Hematopoietic multipotent progenitor cell treated with erythropoietin and hydrocortisone succinate and interleukin-3 and kit ligand, for 15 days (in vitro differentiated cells): Measurements from ENCODE around the gene UBE2E2.

Experiments
- DNase-seq: peaks from one replicate; pipeline ENCODE4 v3.0.0-alpha.2; 2015; ENCODE audit warnings: low spot score

The UBE2E2 gene

DNA sequence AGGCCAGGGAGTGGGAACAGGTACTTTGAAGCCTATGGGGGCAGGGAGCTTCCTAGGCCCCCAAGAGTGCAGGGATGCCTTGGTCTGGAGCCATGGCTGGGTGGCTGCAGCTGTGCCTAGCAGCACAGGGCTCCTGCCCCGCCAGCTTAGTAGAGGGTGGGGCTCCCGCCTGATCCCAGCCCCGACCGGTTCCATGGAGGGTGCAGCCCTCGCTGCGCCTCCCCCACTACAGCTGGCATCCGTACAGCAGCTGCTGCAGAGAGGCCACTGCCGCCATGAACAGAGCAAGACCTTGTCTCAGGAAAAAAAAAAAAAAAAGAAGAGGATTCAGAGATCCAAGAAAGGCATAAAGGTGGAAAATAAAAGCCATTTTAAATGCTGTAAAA lies 277.2 kb downstream of the UBE2E2 start:
- DNase-seq = no peak

GRCh38 chr3:23481011-23481615 lies 278.0 kb downstream of the UBE2E2 start:
- DNase-seq = no peak

DNA sequence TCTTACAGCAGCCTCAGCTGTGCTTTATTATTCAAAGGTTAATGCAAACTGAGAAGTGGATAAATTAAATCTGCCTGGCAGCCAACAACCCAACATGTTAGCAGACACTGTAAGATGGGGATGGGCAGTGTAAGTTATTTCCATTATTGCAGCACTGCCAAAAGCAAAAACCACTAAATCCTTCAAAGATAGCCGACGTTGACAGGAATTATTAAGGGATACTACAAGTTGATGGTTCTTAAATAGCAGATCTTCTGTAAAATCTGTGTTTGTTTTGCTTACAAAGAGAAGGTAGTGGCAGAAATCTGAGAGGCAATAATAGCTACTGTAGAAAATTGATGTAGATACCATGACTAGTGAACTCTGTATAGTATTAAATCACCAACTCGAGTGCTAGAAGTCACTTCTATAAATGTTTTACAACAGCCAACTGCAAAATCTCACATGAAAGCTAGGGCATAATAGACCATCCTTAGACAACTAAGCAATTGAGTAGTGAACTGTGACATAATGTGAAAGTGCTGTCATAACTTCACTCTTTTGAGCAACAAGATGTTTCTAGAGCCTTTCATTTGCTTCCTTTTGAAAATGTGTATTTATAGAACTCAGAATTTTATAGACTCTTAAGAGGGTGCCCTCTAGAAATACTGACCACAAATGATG lies 278.6 kb downstream of the UBE2E2 start:
- no peak for DNase-seq

DNA sequence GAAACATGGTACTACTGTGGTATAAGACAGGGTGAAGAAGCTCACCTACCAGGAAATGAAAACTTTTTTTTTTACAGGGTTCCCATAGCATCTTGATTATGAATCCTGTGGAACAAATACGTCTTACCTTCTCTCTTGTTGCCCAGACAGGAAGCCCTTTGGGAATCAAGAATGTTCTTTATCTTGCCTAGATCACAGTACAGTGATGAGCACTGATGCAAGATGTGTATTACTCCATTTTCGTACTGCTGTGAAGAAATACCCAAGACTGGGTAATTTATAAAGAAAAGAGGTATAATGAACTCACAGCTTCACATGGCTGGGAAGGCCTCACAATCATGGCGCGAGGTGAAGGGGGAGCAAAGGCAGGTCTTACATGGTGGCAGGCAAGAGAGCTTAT lies 281.3 kb downstream of the UBE2E2 start:
- DNase-seq = no peak

DNA sequence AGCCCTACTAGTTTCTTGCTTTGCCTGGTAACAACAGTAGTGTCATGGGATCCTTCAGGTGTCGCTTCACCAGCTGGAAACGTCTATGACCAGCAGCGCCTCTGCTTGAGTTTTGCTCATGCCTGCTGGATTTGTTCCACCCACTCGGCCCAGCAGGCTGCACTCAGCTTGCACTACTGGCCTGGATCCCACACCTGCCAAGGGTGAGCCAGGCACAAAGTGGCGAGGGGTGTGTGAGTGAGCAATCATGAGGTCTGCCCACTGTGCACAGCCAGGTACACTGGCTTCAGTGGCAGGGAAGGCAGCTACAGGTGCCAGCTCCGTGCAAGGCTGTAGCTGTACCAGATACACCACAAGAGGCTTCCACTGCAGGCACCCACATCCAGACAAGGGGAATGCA lies 282.8 kb downstream of the UBE2E2 start:
- DNase-seq = no peak

DNA sequence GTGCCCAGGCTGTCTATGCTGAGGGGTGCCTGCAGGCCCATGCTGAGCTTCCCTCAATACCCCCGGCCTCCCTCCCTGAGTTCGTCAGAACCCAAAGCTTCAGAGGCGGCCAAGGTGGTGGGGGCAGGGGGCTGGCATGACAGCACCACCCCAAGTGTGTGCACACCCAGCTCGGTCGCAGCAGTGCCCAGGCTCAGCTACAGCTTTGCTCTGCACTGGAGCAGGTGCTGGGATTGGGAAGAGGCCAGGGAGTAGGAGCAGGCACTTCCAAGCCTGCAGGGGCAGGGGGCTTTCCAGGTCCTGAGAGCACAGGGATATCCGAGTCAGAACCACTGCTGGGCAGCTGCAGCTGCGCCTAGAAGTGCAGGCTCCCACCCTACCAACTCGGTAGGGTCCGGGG lies 283.9 kb downstream of the UBE2E2 start:
- no peak for DNase-seq

- DNase-seq = no peak
These were observed 285.5 kb downstream of the UBE2E2 start for GRCh38 chr3:23488618-23489017.

GRCh38 chr3:23489300-23490158 lies 286.4 kb downstream of the UBE2E2 start:
- no peak for DNase-seq

DNA sequence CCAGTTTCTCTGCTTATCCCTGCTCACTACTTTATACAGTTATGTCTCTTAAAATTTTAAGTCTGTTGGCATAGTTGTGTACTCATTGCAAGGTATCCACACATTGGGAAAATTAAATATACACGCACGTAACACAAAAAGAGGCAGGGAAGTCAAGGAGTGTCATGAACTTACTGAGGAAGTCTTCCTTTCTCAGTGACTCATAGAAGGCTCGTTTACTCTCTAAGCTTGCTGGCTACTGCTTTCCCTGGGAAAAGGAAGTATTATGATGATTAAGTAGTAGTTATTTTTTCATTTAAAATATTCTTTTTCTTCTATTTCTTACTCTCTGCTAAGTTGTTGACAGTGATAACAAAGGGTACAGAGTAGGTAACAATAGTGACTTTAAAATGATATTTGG lies 287.3 kb downstream of the UBE2E2 start:
- no peak for DNase-seq

DNA sequence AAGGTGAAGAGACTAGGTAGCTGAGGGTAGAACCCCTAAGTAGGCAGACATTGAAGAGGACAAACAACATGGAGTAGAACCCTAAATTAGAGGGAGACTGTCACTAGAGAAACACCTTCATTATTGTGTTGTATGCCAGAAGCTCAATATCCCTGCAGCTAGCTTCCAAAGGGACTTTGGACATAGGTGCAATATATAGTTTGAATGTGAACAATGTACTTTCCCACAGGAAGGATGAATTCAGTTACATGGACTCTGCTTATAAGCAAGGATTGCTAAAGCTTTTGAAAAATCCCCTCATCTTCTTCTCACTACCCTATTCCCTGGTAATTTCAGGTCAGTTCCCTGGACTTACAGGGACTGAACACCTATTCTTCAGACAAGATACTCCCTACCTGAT lies 288.9 kb downstream of the UBE2E2 start:
- DNase-seq = no peak

- DNase-seq = no peak
These were observed 290.8 kb downstream of the UBE2E2 start for GRCh38 chr3:23493889-23494288.

GRCh38 chr3:23494967-23495366 lies 291.8 kb downstream of the UBE2E2 start:
- DNase-seq = no peak

GRCh38 chr3:23495507-23495906 lies 292.4 kb downstream of the UBE2E2 start:
- DNase-seq = no peak

DNA sequence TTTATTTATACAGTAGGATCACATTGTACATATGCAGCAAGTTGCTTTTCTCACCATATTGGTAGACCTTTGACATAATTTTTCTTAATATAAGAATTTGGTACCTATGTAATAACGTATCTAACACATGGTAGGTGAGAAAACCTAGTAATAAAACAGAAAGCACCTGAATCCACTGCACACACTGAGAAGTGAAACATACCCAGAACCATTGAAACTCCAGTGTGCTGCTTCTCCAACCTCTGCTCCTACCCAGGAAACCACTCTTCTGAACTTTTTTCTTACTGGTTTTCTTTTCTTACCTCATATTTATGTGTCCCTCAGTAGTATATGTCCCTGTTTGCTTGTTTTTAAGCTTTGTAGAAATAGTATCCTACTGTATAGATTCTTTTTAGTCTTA lies 293.0 kb downstream of the UBE2E2 start:
- no peak for DNase-seq

- no peak for DNase-seq
These were observed 294.0 kb downstream of the UBE2E2 start for GRCh38 chr3:23497156-23497555.

GRCh38 chr3:23501201-23501802 lies 298.2 kb downstream of the UBE2E2 start:
- no peak for DNase-seq

- no peak for DNase-seq
These were observed 305.3 kb downstream of the UBE2E2 start for GRCh38 chr3:23508464-23508863.

DNA sequence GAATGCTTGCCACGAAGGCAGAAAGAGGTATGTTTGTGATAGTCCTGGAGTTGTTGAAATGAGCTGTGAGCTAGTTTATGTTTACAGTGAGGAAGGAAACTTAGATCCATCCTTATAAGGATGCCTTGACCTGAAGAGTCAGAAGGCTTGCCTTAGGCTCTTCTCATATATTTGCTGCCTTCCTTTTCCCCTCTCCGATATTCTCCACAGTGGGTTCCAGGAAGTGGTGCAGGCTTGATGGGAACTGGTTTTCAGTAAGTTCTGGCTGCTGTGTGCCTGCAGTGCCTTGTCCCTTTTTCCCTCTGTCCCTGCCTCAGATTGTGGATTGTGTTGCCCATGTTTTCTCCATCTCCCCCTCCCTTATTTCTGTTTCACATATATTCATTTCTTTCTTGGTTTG lies 315.3 kb downstream of the UBE2E2 start:
- no peak for DNase-seq

DNA sequence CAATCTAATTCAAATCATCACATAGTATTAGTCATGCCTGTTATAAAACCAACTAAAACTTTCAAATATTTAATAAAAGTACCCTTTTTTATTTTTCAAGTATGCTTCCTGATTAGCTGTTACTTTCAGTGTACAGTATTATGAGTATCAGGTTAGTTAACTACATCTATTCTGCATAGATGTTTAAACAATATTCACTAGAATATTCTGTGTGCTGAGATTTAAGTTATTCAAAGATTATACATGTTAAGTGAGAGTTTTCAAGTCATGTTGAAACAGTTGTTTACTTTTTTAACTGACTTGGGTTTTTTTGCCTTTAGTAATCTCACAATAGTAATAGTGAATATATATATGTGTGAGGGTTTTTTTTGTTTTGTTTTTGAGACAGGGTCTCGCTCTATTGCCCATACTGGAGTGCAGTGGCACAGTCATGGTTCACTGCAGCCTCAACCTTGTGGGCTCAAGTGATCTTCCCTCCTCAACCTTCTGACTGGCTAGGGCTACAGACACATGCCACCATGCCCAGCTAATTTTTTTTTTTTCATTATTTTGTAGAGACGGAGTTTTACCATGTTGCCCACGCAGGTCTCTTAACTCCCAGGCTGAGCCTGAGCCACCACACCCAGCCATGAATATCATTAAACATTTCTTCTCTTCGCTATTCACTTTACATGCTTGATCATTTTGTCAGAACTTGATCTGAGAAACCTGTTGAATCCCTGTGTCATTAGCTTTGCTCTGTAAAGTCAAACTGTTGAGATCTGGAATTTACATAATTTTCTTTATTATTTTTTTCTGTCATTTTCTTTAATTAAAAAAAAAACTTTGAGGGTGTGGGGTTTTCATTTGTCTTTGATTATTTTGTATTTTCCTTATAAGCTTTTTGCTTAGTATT lies 316.4 kb downstream of the UBE2E2 start:
- DNase-seq = no peak

GRCh38 chr3:23527326-23527725 lies 324.2 kb downstream of the UBE2E2 start:
- DNase-seq = no peak

DNA sequence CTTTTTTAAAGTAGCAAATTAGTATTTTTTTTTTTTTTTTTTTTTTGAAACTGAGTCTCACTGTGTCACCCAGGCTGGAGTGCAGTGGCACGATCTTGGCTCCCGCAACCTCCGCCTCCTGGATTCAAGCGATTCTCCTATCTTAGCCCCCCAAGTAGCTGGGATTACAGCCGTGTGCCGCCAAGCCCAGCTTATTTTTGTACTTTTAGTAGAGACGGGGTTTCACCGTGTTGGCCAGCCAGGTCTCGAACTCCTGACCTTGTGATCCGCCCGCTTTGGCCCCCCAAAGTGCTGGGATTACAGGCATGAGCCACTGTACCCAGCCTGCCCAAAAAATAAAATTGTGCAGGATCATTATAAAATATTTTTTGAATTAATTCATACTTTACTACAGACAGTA lies 330.5 kb downstream of the UBE2E2 start:
- no peak for DNase-seq

DNA sequence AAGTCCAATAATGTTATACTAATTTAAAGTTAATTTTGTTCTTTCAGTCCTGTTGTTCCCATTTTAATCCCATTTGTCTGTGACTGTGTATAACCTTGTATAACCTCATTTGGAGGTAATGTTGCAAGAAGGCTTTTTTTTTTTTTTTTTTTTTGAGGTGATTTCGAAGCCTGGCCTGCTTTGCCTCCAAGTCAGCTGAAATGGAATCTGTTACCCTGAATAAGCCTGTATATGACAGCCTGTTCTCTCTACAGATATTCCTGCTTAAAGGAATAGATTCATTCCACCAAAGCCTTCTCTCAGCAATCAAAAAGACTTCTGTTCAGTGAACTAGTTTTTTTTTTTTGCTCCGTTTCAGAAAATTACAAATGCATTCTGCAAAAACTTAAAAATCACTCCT lies 330.9 kb downstream of the UBE2E2 start:
- no peak for DNase-seq
